Loucy (cell line): ENCODE data around the gene BRWD1.

ENCODE experiments used
- H2AFZ ChIP-seq: fragments of 200-600 bp; sonication (generic); 2 replicates; pipeline ENCODE4 v1.6.0; 2016; ENCODE audit warnings: antibody characterized with exemption, mild to moderate bottlenecking, low read length, moderate library complexity
- H3F3A ChIP-seq: fragments of 200-600 bp; 2 replicates; pipeline ENCODE4 v1.6.0; 2016; ENCODE audit warnings: antibody characterized with exemption, low read depth, mild to moderate bottlenecking
- H3K27me3 ChIP-seq: fragments of 200-600 bp; sonication (generic); 2 replicates; pipeline ENCODE4 v1.6.1; 2014; ENCODE audit warnings: low read length, mild to moderate bottlenecking; ENCODE audit not compliant: insufficient read depth, poor library complexity, severe bottlenecking
- H3K36me3 ChIP-seq: fragments of 200-600 bp; sonication (generic); 2 replicates; pipeline ENCODE4 v1.6.1; 2016; ENCODE audit warnings: low read length; ENCODE audit not compliant: insufficient read depth
- H3K4me1 ChIP-seq: fragments of 200-600 bp; sonication (generic); 2 replicates; pipeline ENCODE4 v1.5.1; 2014; ENCODE audit warnings: low read length, mild to moderate bottlenecking; ENCODE audit not compliant: insufficient read depth, poor library complexity, severe bottlenecking
- H3K4me2 ChIP-seq: fragments of 200-600 bp; sonication (generic); 2 replicates; pipeline ENCODE4 v1.6.0; 2014; ENCODE audit warnings: antibody characterized with exemption, low read length, low read depth, mild to moderate bottlenecking; ENCODE audit not compliant: poor library complexity, severe bottlenecking
- H3K4me3 ChIP-seq: fragments of 200-600 bp; sonication (generic); 2 replicates; pipeline ENCODE4 v1.5.1; 2014; ENCODE audit warnings: low read length, mild to moderate bottlenecking, mixed read lengths; ENCODE audit not compliant: poor library complexity, severe bottlenecking
- H3K79me2 ChIP-seq: fragments of 200-600 bp; sonication (generic); 2 replicates; pipeline ENCODE4 v1.6.1; 2014; ENCODE audit warnings: low read length; ENCODE audit not compliant: insufficient read depth
- H3K9ac ChIP-seq: fragments of 200-600 bp; sonication (generic); 2 replicates; pipeline ENCODE4 v1.6.0; 2014; ENCODE audit warnings: mild to moderate bottlenecking, low read depth, low read length, moderate library complexity; ENCODE audit not compliant: poor library complexity, severe bottlenecking
- H3K9me2 ChIP-seq: fragments of 200-600 bp; sonication (generic); replicated peaks from 2 replicates; pipeline ENCODE4 v1.6.1; 2016; ENCODE audit warnings: low read depth, low read length, mixed read lengths
- H3K9me3 ChIP-seq: fragments of 200-600 bp; sonication (generic); 2 replicates; pipeline ENCODE4 v1.6.1; 2014; ENCODE audit warnings: mild to moderate bottlenecking, antibody characterized with exemption, low read length, low read depth; ENCODE audit not compliant: insufficient read depth
- H4K20me1 ChIP-seq: fragments of 200-600 bp; sonication (generic); 2 replicates; pipeline ENCODE4 v1.6.0; 2014; ENCODE audit warnings: antibody characterized with exemption, low read length, mild to moderate bottlenecking; ENCODE audit not compliant: insufficient read depth, poor library complexity, severe bottlenecking
- CTCF ChIP-seq: fragments of 200-600 bp; sonication (generic); conservative IDR thresholded peaks from 2 replicates; pipeline ENCODE4 v1.5.1; 2014; ENCODE audit warnings: mild to moderate bottlenecking, antibody characterized with exemption, low read length
- EZH2phosphoT487 ChIP-seq: fragments of 200-600 bp; IDR thresholded peaks from 2 replicates; pipeline ENCODE4 v1.6.1; 2018; ENCODE audit warnings: antibody characterized with exemption, mild to moderate bottlenecking, moderate library complexity, borderline replicate concordance

The BRWD1 gene

GRCh38 chr21:39152271-39152670 is 161.2 kb downstream of the BRWD1 start:
- Histone ChIP-seq H4K20me1 (no peaks in the 10 kb centered on the region), H3K9me2 (no peaks in the 10 kb centered on the region), H3K9me3 (no peaks in the 10 kb centered on the region), H2AFZ (no peak overlapping the region), H3K27me3 (no peaks in the 10 kb centered on the region), H3K79me2 (no peaks in the 10 kb centered on the region), H3K36me3 (no peaks in the 10 kb centered on the region), H3K4me2 (no peak overlapping the region), H3K9ac (no peak overlapping the region), H3K4me1 (no peaks in the 10 kb centered on the region), H3F3A (no peaks in the 10 kb centered on the region), H3K4me3 (no peak overlapping the region)
- no peak for TF ChIP-seq CTCF
- TF ChIP-seq EZH2phosphoT487, result no peak

GRCh38 chr21:39150877-39151276 is 162.6 kb downstream of the BRWD1 start:
- Histone ChIP-seq H3K9ac (no peak overlapping the region), H3K79me2 (no peaks in the 10 kb centered on the region), H3F3A (no peaks in the 10 kb centered on the region), H3K36me3 (no peaks in the 10 kb centered on the region), H3K4me1 (no peaks in the 10 kb centered on the region), H3K4me2 (no peak overlapping the region), H3K27me3 (no peaks in the 10 kb centered on the region), H4K20me1 (no peaks in the 10 kb centered on the region), H3K4me3 (no peak overlapping the region), H3K9me2 (no peaks in the 10 kb centered on the region), H2AFZ (no peak overlapping the region), H3K9me3 (no peaks in the 10 kb centered on the region)
- TF ChIP-seq EZH2phosphoT487, result no peak
- TF ChIP-seq CTCF, result no peak

GRCh38 chr21:39150316-39150715 is 163.1 kb downstream of the BRWD1 start:
- H3K79me2 ChIP-seq, result no peaks in the 10 kb centered on the region
- no peaks in the 10 kb centered on the region for H3K36me3 ChIP-seq
- no peak overlapping the region for H3K4me2 ChIP-seq
- H3F3A ChIP-seq, result no peaks in the 10 kb centered on the region
- no peak overlapping the region for H2AFZ ChIP-seq
- no peaks in the 10 kb centered on the region for H3K9me2 ChIP-seq
- H3K9me3 ChIP-seq, result no peaks in the 10 kb centered on the region
- H3K27me3 ChIP-seq, result no peaks in the 10 kb centered on the region
- no peak overlapping the region for H3K9ac ChIP-seq
- no peaks in the 10 kb centered on the region for H3K4me1 ChIP-seq
- H3K4me3 ChIP-seq, result no peak overlapping the region
- no peaks in the 10 kb centered on the region for H4K20me1 ChIP-seq
- TF ChIP-seq EZH2phosphoT487, result no peak
- TF ChIP-seq CTCF, result no peak
